Activated CD4-positive, alpha-beta T cell treated with anti-CD3 and anti-CD28 coated beads, Interleukin-2, amount 10 ng/mL, durations not matched to agents 24 days and 14 days (primary cell): ENCODE data around the gene ADCY5. TPM values are rescaled to one million over a fixed set of nuclear protein-coding genes. Genes with fewer than 3 reads are reported as not detected.
"Not testable (repeated sequence)": the region's sequence is repeated elsewhere in the genome, so short reads cannot be mapped to it uniquely, and the experiment has no call there.

Experiments
- DNase-seq: peaks from one replicate; pipeline ENCODE4 v3.0.0; 2022
- H3K27ac Mint-ChIP-seq: one replicate; pipeline ENCODE4 v1.8.0; 2022; ENCODE audit warnings: mild to moderate bottlenecking, mixed read lengths
- H3K27me3 Mint-ChIP-seq: one replicate; pipeline ENCODE4 v1.8.0; 2022; ENCODE audit warnings: mixed read lengths
- H3K36me3 Mint-ChIP-seq: one replicate; pipeline ENCODE4 v1.8.0; 2022; ENCODE audit warnings: low read depth, mild to moderate bottlenecking, mixed read lengths
- H3K4me1 Mint-ChIP-seq: one replicate; pipeline ENCODE4 v1.8.0; 2021; ENCODE audit warnings: mixed read lengths
- H3K4me3 Mint-ChIP-seq: one replicate; pipeline ENCODE4 v1.8.0; 2022; ENCODE audit warnings: mild to moderate bottlenecking, moderate library complexity, mixed read lengths
- H3K9me3 Mint-ChIP-seq: one replicate; pipeline ENCODE4 v1.8.0; 2021; ENCODE audit warnings: mixed read lengths
- intact Hi-C: fragments of 100-400 bp; cut with micrococcal nuclease; formaldehyde crosslinking; loops from one replicate; pipeline ENCODE4 v1.15.1; 2023
- total RNA-seq: library from RNA; stranded (reverse); gene quantifications from 2 replicates; pipeline ENCODE4 v1.2.3, GENCODE V29; 2022

Gene ADCY5
- total RNA-seq = not detected in 2 replicates

DNA sequence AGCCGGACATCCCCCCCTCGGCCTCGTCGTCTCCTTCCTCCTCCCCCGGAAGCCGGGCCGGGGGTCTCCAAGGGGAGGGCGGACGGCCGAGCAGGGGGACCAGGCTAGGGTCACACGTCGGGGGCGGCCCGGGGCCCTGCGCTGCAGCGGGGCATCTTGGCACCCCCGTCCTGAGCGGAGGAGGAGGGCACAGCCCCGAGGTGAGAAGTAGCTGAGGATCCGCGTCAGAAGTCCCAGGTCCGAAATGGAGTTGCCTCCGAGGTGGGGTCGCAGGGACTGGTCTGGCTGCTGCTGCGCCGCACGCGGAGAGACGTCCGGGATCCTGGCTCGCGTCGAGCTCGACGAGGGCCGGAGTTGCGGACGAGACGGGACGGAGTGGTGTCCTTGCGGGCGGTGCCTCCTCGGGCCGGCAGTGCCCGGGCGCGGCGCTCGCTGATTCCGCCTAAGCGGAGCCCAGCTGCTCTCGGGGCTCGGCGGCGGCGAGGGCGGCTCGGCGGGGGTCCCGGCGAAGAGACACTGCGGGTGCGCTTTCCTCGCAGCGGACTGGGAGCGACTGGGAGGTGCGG, at the start of gene ADCY5:
Gene ADCY5 (minus strand): TSS at position 555 of the 566 bp plus-strand sequence. CDS start 545 bp downstream, at position 10.
- Mint-ChIP-seq H3K27me3 (peaks cover 60% of the 10 kb centered on the region), H3K9me3 (no peaks in the 10 kb centered on the region), H3K4me3 (peak within 1 kb of the TSS; percentile 50), H3K4me1 (no peaks in the 10 kb centered on the region), H3K36me3 (no peaks in the 10 kb centered on the region), H3K27ac (no peak within 1 kb of the TSS)
- DNase-seq = peak; percentile 61
- intact Hi-C loops = loop anchor here (2.0 kb wide), 1 partner anchor 110 kb away; no protein-coding TSS in a partner anchor

DNA sequence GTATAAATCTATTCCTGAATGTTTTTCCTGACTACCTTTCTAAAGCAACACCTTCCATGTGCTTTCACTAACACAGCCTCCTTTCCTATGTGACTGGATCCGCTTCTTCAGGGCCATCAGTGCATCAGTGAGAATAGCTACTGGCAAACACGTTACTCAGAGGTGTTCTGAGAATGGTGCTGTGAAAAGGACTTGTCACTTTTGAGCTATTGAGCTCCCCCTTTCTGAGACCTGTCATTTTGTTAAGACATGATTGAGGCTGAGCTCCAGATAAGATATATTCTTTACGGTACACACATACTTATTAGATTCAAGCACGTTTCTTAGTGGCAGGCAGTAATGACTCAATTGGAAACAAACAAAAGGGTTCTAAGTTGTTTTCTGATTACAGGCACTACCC, 45.0 kb upstream of the ADCY5 start:
- Mint-ChIP-seq H3K27ac (no peak overlapping the region), H3K4me1 (no peaks in the 10 kb centered on the region), H3K36me3 (peaks cover 3% of the 10 kb centered on the region)

DNA sequence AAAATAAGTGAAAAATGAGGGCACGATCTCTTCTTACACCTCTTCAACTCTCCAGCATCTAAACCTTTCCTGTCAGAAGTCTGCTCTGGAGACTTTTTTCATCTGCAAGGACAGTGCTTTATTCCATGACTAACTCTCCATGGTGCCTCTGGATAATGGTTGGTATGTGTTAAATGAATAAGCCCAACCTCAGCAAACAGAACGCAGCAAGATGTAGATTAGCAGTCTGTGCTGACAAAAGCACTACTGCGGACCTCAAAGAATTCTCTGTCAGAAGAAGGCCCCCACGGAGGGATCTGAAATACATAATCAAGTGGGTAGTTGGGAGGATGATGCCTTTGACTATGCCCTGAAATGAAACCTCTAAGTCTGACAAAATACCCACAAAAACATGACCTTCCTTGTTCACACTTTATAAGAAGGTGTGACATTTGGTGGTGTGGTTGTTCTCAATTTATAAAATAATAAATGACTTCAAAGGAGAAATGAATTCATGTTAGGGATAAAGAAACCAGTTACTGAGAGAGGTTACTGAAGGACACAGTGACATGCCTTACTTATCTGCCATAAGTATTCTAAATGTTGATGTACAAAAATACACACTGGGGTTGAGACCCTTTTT, 43.2 kb upstream of the ADCY5 start:
- Mint-ChIP-seq H3K27me3 (no peaks in the 10 kb centered on the region), H3K27ac (no peak overlapping the region), H3K4me3 (no peak overlapping the region), H3K36me3 (peaks cover 3% of the 10 kb centered on the region), H3K9me3 (no peaks in the 10 kb centered on the region), H3K4me1 (no peaks in the 10 kb centered on the region)
- intact Hi-C loops = no loop called here
- no peak for DNase-seq

More for the DNA sequence above, 45.0 kb upstream of the ADCY5 start:
- Mint-ChIP-seq H3K27me3 (no peaks in the 10 kb centered on the region), H3K4me3 (no peak overlapping the region), H3K9me3 (no peaks in the 10 kb centered on the region)
- DNase-seq = no peak
- intact Hi-C loops = no loop called here

DNA sequence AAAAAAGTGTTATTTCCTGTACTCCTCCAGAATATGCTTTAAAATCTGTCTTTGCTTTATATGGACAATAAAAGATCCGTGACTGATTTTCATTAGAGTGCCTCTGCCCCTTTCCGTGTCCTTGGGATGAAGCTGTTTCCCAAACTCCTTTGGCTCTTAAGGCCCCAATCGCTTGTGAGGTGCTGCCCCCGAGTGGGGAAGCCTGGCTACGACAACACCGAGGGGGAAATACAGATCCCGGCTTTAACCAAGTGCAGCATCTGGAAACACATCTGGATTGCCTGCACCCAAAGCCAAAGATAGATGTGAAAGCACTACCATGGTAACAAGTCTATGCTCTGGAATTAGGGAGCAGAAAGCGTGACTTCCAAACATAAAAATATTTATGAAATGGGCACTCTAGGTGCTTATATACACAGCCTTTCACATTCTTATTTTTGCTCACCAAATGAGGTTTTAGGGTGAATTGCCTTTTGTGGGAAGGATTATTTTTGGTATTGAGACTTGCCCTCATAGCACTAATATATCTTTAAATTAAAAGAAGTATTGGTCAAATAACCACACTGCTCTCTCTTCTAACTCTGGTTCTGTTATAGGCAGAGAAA, 40.6 kb upstream of the ADCY5 start:
- intact Hi-C loops = loop anchor here (1.0 kb wide), 1 partner anchor 160 kb away; no protein-coding TSS in a partner anchor
- no peaks in the 10 kb centered on the region for H3K36me3 Mint-ChIP-seq
- no peak overlapping the region for H3K27ac Mint-ChIP-seq
- peak; percentile 84 for DNase-seq
- no peaks in the 10 kb centered on the region for H3K9me3 Mint-ChIP-seq
- no peaks in the 10 kb centered on the region for H3K27me3 Mint-ChIP-seq
- H3K4me1 Mint-ChIP-seq = no peaks in the 10 kb centered on the region
- H3K4me3 Mint-ChIP-seq = no peak overlapping the region

DNA sequence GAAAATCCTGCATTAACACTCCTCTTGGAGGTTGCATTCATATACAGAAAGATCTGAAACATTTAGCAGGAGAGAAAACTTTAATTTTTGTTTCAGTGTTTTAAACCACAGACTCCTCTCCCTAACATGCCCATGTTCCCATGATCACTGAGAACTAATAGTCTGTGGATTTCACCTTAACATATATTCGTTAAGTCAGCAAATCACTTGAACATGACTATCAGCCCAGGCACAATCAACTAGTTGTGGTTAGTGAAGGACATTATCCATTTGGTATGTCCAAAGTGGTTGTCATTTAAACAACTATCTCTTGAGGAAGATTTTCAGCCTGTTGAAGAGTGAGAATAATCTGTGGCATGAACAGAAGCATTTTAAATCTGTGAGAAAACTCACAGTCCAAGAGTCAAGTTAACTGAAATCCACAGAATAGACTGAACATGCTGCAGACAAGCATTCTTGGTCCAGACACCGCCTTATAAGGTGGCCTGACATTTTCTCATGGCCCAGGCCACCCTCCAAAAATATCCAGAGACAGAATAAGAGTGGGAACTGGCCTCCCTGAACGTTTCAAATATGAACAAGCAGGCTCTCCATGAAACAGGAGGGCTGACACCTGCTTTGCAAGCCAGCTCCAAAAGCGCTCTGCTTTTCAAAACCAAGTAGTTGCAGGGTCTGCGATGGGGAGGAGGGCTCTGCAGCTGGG, 39.9 kb upstream of the ADCY5 start:
- DNase-seq = no peak
- Mint-ChIP-seq H3K36me3 (no peaks in the 10 kb centered on the region), H3K4me1 (no peaks in the 10 kb centered on the region), H3K27ac (no peak overlapping the region), H3K27me3 (no peaks in the 10 kb centered on the region), H3K4me3 (no peak overlapping the region), H3K9me3 (no peaks in the 10 kb centered on the region)
- intact Hi-C loops = loop anchor here (1.0 kb wide), 1 partner anchor 159 kb away; no protein-coding TSS in a partner anchor

DNA sequence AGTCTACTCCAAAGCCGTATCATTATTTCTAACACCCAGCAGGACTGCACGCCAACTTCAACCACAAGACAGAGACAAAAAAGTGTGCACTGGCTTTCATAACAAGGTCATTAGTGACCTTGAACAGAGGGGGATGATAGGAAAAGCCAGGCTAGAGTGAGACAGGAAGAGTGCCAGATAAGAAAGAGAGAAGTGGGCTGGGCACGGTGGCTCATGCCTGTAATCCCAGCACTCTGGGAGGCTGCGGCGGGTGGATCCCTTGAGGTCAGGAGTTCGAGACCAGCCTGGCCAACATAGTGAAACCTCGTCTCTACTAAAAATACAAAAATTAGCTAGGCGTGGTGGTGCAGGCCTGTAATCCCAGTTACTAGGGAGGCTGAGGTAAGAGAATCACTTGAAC, 38.2 kb upstream of the ADCY5 start:
- intact Hi-C loops, H3K4me3 Mint-ChIP-seq, H3K36me3 Mint-ChIP-seq: not testable (repeated sequence)

DNA sequence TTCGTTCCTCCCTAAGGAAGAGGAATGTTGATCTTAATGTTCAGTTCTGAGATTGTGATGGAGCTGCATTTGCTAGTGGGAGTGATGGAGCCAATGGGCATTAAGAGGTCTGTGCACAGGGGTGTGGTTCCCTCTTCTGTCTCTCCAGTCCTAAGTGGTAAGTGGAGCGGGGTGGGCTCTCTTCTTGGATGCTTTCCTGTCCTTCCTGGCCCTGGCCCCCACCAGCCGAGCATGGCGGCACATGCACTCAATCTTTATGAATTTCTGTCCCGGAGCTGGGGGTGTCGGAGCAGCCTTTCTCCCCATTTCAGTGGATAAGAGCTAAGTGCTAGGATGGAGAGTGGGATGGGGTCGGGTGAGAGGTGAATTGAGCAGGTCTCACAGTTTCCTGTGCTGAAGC, 37.6 kb upstream of the ADCY5 start:
- Mint-ChIP-seq H3K9me3 (no peaks in the 10 kb centered on the region), H3K27me3 (no peaks in the 10 kb centered on the region), H3K27ac (no peak overlapping the region), H3K4me3 (no peak overlapping the region), H3K4me1 (no peaks in the 10 kb centered on the region), H3K36me3 (no peaks in the 10 kb centered on the region)
- no peak for DNase-seq
- intact Hi-C loops = no loop called here

More for the DNA sequence above, 38.2 kb upstream of the ADCY5 start:
- not testable (repeated sequence) for H3K9me3 Mint-ChIP-seq, H3K27ac Mint-ChIP-seq, H3K27me3 Mint-ChIP-seq, H3K4me1 Mint-ChIP-seq, DNase-seq

DNA sequence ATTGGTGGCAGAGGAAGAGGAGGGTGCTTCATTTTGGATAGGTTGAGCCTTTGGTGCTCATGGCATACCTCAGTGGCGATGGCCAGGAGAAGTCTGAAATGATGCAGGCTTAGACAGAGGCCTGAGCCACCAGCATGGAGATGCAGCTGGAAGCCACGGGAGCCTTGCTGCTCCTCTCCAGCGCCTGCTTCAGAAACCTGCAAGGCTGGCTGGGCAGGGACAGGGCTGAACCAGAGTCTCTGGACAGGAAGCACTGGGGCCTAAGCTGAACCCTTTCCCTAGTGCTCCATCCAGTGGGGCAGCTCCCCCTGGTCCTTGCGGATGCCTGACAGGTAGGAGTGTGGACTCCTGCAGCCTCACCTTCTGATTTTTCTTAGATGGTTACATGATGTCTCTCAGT, 36.7 kb upstream of the ADCY5 start:
- no peak for DNase-seq
- Mint-ChIP-seq H3K36me3 (no peaks in the 10 kb centered on the region), H3K9me3 (no peaks in the 10 kb centered on the region), H3K4me1 (no peaks in the 10 kb centered on the region), H3K27ac (no peak overlapping the region), H3K27me3 (no peaks in the 10 kb centered on the region), H3K4me3 (no peak overlapping the region)
- intact Hi-C loops = no loop called here

DNA sequence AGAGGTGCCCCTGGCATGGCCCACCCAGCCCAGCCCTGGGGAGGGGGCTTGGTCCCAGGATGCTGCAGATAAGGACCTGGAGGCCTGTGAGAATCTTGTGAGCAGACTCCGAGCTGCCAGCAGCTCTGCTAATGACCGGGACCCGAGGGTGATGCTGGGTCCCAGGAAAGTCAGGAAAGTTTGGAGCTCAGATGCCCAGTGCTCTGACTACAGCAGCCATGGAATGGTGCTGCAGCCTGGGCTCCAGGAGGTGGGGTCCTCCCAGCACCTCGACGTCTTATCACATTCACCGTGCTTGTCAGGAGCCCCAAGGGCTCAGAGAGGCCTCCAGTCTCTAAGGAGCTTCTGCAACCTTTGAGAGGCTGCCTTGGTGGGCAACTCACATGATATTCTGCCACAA, 34.3 kb upstream of the ADCY5 start:
- intact Hi-C loops = no loop called here

DNA sequence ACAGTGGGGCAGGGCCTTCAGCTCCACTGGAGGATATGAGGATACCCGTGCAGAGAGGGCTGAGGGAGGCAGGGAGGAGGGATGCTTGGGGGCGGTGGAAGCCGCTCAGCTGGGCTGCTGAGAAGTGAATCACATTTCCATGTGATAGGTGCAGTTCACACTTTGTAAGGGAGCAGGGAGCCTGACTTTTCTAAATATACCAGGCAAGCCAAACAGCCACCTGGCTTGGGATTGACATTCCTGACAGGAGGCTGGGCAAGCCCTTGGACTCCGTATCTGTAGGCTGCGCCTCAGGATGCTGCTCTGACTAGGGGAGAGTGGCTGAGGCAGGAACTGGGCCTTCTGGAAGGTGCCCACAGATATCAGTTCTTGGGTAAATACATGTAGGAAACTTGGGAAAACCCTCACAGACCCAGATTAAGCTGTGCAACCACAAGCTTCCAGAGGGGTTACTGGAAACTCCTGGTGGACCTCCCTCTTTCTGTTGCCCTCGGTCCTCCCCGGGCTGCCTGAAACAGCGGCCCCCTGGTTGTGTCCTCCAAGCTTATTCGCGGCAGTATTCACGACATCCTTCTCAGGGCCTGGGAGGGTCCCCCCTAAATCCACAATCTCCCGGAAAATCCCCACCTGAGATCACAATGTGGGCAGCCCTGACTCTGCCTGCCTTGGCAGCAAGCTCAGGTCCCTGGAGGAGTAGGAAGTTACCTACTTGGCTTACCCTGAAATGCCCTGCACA, 33.0 kb upstream of the ADCY5 start:
- intact Hi-C loops = no loop called here
- DNase-seq = no peak
- H3K36me3 Mint-ChIP-seq = no peaks in the 10 kb centered on the region
- H3K4me3 Mint-ChIP-seq = no peak overlapping the region
- no peaks in the 10 kb centered on the region for H3K9me3 Mint-ChIP-seq
- H3K4me1 Mint-ChIP-seq = no peaks in the 10 kb centered on the region
- peaks cover 2% of the 10 kb centered on the region for H3K27me3 Mint-ChIP-seq
- no peak overlapping the region for H3K27ac Mint-ChIP-seq

More for the DNA sequence above, 34.3 kb upstream of the ADCY5 start:
- no peak overlapping the region for H3K27ac Mint-ChIP-seq
- H3K9me3 Mint-ChIP-seq = no peaks in the 10 kb centered on the region
- no peaks in the 10 kb centered on the region for H3K4me1 Mint-ChIP-seq
- no peaks in the 10 kb centered on the region for H3K36me3 Mint-ChIP-seq
- H3K27me3 Mint-ChIP-seq = peaks cover 2% of the 10 kb centered on the region
- DNase-seq = no peak
- no peak overlapping the region for H3K4me3 Mint-ChIP-seq

DNA sequence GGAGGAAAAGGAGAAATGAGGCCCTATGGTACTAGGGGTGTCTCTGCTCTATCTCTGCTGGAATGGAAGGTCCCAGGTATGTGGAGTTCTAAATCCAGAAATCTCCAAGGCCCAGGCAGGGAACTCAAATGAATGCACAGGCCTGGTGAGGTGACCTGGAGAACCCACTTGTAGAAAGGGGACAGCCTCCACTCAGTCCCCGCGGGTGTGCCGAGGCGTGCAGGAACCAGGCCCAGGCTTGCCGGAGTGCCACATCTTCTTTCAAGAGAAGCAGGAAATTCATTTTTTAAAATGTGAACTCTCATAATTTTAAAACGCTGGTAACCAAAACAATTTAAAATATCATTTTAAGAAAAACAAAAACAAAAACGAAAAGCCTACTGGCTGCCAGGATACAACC, 32.2 kb upstream of the ADCY5 start:
- Mint-ChIP-seq H3K9me3 (no peaks in the 10 kb centered on the region), H3K36me3 (no peaks in the 10 kb centered on the region), H3K4me1 (no peaks in the 10 kb centered on the region), H3K27ac (no peak overlapping the region), H3K27me3 (peaks cover 2% of the 10 kb centered on the region), H3K4me3 (no peak overlapping the region)
- intact Hi-C loops = no loop called here
- no peak for DNase-seq

DNA sequence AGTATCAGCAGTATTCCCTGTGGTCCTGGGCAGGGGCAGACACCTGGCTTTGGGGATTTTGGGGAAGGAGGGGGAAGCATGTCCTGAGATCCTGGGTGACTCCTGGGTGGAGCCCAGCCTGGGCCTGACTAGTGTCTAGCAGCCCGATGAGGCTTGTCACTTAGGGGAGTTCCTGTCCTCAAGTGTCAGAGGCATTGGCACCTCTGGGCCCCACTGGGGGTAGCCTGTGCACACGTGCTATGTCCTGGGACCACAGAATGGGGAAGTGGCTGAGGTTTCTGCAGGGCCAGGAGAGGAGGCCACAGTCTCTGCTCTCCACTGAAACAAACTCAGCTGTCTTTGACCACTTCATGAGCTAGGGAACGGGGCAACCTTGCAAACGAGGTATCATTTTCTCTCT, 31.5 kb upstream of the ADCY5 start:
- H3K27me3 Mint-ChIP-seq = peaks cover 2% of the 10 kb centered on the region
- no peak overlapping the region for H3K27ac Mint-ChIP-seq
- no peak for DNase-seq
- intact Hi-C loops = no loop called here
- H3K9me3 Mint-ChIP-seq = no peaks in the 10 kb centered on the region
- no peaks in the 10 kb centered on the region for H3K36me3 Mint-ChIP-seq
- H3K4me3 Mint-ChIP-seq = no peak overlapping the region
- no peaks in the 10 kb centered on the region for H3K4me1 Mint-ChIP-seq

DNA sequence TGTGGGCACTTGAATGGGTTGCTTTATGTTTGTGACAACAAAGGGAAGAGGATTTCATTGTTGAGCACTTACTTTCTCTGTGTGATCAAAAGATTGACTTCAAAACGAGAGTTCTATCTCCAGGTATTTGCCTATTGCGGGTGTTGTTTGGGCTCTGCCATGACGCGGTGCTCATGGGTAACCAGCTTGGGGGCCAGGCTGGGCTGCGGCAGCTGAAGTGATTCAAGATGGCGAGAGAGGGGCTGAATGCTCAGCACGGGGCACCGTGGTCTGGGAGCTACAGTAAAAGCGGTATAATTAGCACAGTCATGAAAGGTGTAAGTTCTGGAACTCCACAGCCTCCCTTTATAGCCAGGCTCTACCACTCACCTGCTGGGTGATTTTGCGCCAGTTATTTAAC, 31.0 kb upstream of the ADCY5 start:
- Mint-ChIP-seq H3K9me3 (no peaks in the 10 kb centered on the region), H3K27ac (no peak overlapping the region), H3K4me1 (no peaks in the 10 kb centered on the region), H3K4me3 (no peak overlapping the region), H3K27me3 (peaks cover 2% of the 10 kb centered on the region), H3K36me3 (no peaks in the 10 kb centered on the region)
- intact Hi-C loops = no loop called here
- DNase-seq = no peak
